ENCODE results near the gene IL6R. TPM values are rescaled to one million over a fixed set of nuclear protein-coding genes. Genes with fewer than 3 reads are reported as not detected.

Gene IL6R
- total and polyA plus RNA-seq, 5 donors, result 5.7 to 13.2 (median 11.6) TPM

Other genes starting within 250 kb of the IL6R start
- 100 to 1,000 TPM; 202 to 594 (median 262) TPM for gene TPM3, start 213.2 kb upstream of the IL6R start, total RNA-seq
- 391 TPM for gene TPM3, start 213.2 kb upstream of the IL6R start, polyA plus RNA-seq
- not detected for gene CFAP141, start 199.0 kb upstream of the IL6R start, total RNA-seq
- gene CFAP141, start 199.0 kb upstream of the IL6R start, polyA plus RNA-seq, result not detected
- 100 to 1,000 TPM; 103 to 112 (median 107) TPM for gene UBAP2L, start 184.4 kb upstream of the IL6R start, total RNA-seq
- 67.6 TPM for gene UBAP2L, start 184.4 kb upstream of the IL6R start, polyA plus RNA-seq
- gene HAX1, start 132.7 kb upstream of the IL6R start, total RNA-seq, result 100 to 1,000 TPM; 116 to 152 (median 133) TPM
- 203 TPM for gene HAX1, start 132.7 kb upstream of the IL6R start, polyA plus RNA-seq
- under 1 TPM in 3 of 4 donors, not detected in 1; 0.12 to 0.37 (median 0.19) TPM for gene AQP10, start 84.2 kb upstream of the IL6R start, total RNA-seq
- 0.23 TPM for gene AQP10, start 84.2 kb upstream of the IL6R start, polyA plus RNA-seq
- 10 to 100 TPM; 25.1 to 33.1 (median 27.3) TPM for gene ATP8B2, start 79.8 kb upstream of the IL6R start, total RNA-seq
- gene ATP8B2, start 79.8 kb upstream of the IL6R start, polyA plus RNA-seq, result 15.9 TPM
- 1 to 10 TPM; 2.8 to 4.1 (median 3.4) TPM for gene TDRD10, start 96.9 kb downstream of the IL6R start, total RNA-seq
- 4.9 TPM for gene TDRD10, start 96.9 kb downstream of the IL6R start, polyA plus RNA-seq
- gene SHE, start 97.1 kb downstream of the IL6R start, total RNA-seq, result 10 to 100 TPM; 17.4 to 23.8 (median 21.1) TPM
- gene SHE, start 97.1 kb downstream of the IL6R start, polyA plus RNA-seq, result 16.4 TPM
- 10 to 100 TPM; 49.4 to 67.9 (median 61.3) TPM for gene UBE2Q1, start 153.3 kb downstream of the IL6R start, total RNA-seq
- 32.4 TPM for gene UBE2Q1, start 153.3 kb downstream of the IL6R start, polyA plus RNA-seq
- gene CHRNB2, start 162.4 kb downstream of the IL6R start, total RNA-seq, result not detected
- 0.07 TPM for gene CHRNB2, start 162.4 kb downstream of the IL6R start, polyA plus RNA-seq
- 10 to 100 TPM; 66.2 to 80.9 (median 70.4) TPM for gene ADAR, start 202.8 kb downstream of the IL6R start, total RNA-seq
- 21.2 TPM for gene ADAR, start 202.8 kb downstream of the IL6R start, polyA plus RNA-seq

Measured in right cardiac atrium (tissue), 5 donors.